PC-3 (cell line): ENCODE data around the gene LRRC28.

Experiments
- CTCF ChIP-seq: fragments of 300-600 bp; sonication (generic); conservative IDR thresholded peaks from 2 replicates; pipeline ENCODE4 v1.5.1; 2017; ENCODE audit warnings: antibody characterized with exemption, low read depth, mild to moderate bottlenecking, low read length
- EZH2 ChIP-seq: fragments of 300-600 bp; sonication (generic); IDR thresholded peaks from one replicate; pipeline ENCODE4 v1.6.1; 2017; ENCODE audit warnings: antibody characterized with exemption, mild to moderate bottlenecking, low read length; ENCODE audit not compliant: unreplicated experiment

GRCh38 chr15:99403597-99403996, 152.3 kb downstream of the LRRC28 start:
- TF ChIP-seq CTCF (no peak), EZH2 (no peak)
